ENCODE measurements around the gene BNIP5. TPM values are rescaled to one million over a fixed set of nuclear protein-coding genes. Genes with fewer than 3 reads are reported as not detected.

Gene BNIP5
- total RNA-seq, 1 donor from 2014 or later: not detected

GRCh38 chr6:36285187-36285671 lies 51.5 kb downstream of the BNIP5 start:
- no peak for DNase-seq (ENCODE audit: low spot score)
- Mint-ChIP-seq H3K36me3 (ENCODE audit: low read depth) (no peaks in the 10 kb centered on the region), H3K4me3 (ENCODE audit: unreplicated experiment) (no peak overlapping the region), H3K9me3 (ENCODE audit: low read depth) (peaks cover 3% of the 10 kb centered on the region), H3K27ac (ENCODE audit: unreplicated experiment) (no peak overlapping the region), H3K4me1 (ENCODE audit: low read depth) (no peaks in the 10 kb centered on the region), H3K27me3 (ENCODE audit: low read depth) (peaks cover 57% of the 10 kb centered on the region)
- TF ChIP-seq, protein P1, sequence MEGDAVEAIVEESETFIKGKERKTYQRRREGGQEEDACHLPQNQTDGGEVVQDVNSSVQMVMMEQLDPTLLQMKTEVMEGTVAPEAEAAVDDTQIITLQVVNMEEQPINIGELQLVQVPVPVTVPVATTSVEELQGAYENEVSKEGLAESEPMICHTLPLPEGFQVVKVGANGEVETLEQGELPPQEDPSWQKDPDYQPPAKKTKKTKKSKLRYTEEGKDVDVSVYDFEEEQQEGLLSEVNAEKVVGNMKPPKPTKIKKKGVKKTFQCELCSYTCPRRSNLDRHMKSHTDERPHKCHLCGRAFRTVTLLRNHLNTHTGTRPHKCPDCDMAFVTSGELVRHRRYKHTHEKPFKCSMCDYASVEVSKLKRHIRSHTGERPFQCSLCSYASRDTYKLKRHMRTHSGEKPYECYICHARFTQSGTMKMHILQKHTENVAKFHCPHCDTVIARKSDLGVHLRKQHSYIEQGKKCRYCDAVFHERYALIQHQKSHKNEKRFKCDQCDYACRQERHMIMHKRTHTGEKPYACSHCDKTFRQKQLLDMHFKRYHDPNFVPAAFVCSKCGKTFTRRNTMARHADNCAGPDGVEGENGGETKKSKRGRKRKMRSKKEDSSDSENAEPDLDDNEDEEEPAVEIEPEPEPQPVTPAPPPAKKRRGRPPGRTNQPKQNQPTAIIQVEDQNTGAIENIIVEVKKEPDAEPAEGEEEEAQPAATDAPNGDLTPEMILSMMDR (IDR thresholded peaks at IDR 0.05): no peak

DNA sequence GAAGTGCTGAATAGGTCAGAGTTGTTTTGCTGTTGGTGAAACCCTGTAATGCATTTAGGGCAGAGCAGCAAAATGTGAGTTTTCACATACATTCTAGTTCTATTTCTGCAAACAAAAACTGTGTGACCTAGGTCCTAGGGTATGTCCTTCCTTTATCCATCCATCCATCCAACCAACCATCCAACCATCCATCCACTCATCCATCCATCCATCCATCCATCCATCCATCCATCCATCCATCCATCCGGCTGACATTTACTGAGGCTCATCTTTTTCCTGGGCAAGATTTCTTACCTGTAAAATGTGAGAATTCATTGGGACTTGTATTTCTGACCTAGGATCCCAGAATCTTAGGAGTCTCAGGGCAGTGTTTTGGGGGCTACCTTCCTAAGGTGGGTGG lies 52.3 kb downstream of the BNIP5 start:
- H3K27me3 Mint-ChIP-seq (ENCODE audit: low read depth): peaks cover 61% of the 10 kb centered on the region

GRCh38 chr6:36283608-36284007 lies 53.1 kb downstream of the BNIP5 start:
- peaks cover 65% of the 10 kb centered on the region for H3K27me3 Mint-ChIP-seq (ENCODE audit: low read depth)

More for the DNA sequence above, 52.3 kb downstream of the BNIP5 start:
- Mint-ChIP-seq H3K27ac (ENCODE audit: unreplicated experiment) (no peak overlapping the region), H3K4me1 (ENCODE audit: low read depth) (no peaks in the 10 kb centered on the region), H3K36me3 (ENCODE audit: low read depth) (no peaks in the 10 kb centered on the region), H3K4me3 (ENCODE audit: unreplicated experiment) (no peak overlapping the region), H3K9me3 (ENCODE audit: low read depth) (peaks cover 3% of the 10 kb centered on the region)
- TF ChIP-seq, protein P1 (IDR thresholded peaks at IDR 0.05): no peak
- no peak for DNase-seq (ENCODE audit: low spot score)

DNA sequence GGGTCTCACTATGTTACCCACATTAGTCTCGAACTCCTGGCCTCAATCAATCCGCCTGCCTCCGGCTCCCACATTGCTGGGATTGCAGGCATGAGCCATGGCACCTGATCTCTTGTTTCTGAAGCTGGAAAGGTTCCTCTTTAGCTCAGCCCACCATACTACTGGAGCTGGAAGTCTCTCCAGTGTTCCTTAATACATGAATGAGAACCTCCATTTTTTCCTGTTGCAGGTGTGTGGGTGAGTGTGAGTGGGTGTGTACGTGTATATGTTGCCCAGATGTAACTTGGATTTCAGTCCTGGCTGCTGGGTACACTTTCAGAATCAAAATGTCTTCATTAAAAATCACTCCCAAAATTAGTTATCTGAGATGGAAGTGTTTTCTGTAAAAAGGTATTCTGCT lies 55.7 kb downstream of the BNIP5 start:
- Mint-ChIP-seq H3K4me1 (ENCODE audit: low read depth) (no peaks in the 10 kb centered on the region), H3K27me3 (ENCODE audit: low read depth) (peaks cover 73% of the 10 kb centered on the region), H3K9me3 (ENCODE audit: low read depth) (peaks cover 3% of the 10 kb centered on the region), H3K27ac (ENCODE audit: unreplicated experiment) (no peak overlapping the region), H3K4me3 (ENCODE audit: unreplicated experiment) (no peak overlapping the region), H3K36me3 (ENCODE audit: low read depth) (no peaks in the 10 kb centered on the region)
- DNase-seq (ENCODE audit: low spot score): no peak
- TF ChIP-seq, protein P1 (IDR thresholded peaks at IDR 0.05): no peak

More at GRCh38 chr6:36283608-36284007, 53.1 kb downstream of the BNIP5 start:
- no peak overlapping the region for H3K27ac Mint-ChIP-seq (ENCODE audit: unreplicated experiment)
- H3K9me3 Mint-ChIP-seq (ENCODE audit: low read depth): peaks cover 3% of the 10 kb centered on the region
- no peak overlapping the region for H3K4me3 Mint-ChIP-seq (ENCODE audit: unreplicated experiment)
- no peaks in the 10 kb centered on the region for H3K36me3 Mint-ChIP-seq (ENCODE audit: low read depth)
- no peak for DNase-seq (ENCODE audit: low spot score)
- TF ChIP-seq, protein P1 (IDR thresholded peaks at IDR 0.05): no peak
- no peaks in the 10 kb centered on the region for H3K4me1 Mint-ChIP-seq (ENCODE audit: low read depth)

DNA sequence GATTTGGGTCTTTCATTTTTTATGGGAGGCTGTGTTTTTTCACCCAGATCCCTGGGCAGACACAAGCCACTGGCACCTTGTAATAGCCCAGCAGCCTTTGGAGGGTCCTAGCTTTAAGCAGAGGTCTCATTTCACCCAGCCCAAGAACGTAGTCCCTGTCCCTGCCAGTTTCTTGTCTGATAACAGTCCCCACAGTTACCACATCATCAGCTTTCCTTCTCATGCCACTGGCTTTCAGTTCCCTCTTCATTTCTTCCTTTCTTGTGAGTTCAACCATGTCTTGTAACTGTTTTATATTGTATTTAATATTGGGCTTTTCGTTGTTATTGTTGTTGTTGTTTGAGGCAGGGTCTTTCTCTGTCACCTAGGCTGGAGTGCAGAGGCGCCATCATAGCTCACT lies 56.2 kb downstream of the BNIP5 start:
- peaks cover 69% of the 10 kb centered on the region for H3K27me3 Mint-ChIP-seq (ENCODE audit: low read depth)
- TF ChIP-seq, protein P1 (IDR thresholded peaks at IDR 0.05): no peak
- no peaks in the 10 kb centered on the region for H3K36me3 Mint-ChIP-seq (ENCODE audit: low read depth)
- H3K4me1 Mint-ChIP-seq (ENCODE audit: low read depth): no peaks in the 10 kb centered on the region
- H3K27ac Mint-ChIP-seq (ENCODE audit: unreplicated experiment): no peak overlapping the region
- DNase-seq (ENCODE audit: low spot score): no peak
- peaks cover 3% of the 10 kb centered on the region for H3K9me3 Mint-ChIP-seq (ENCODE audit: low read depth)
- no peak overlapping the region for H3K4me3 Mint-ChIP-seq (ENCODE audit: unreplicated experiment)
